AG04450 (cell line): ENCODE measurements around the gene ST8SIA6. TPM values are rescaled to one million over a fixed set of nuclear protein-coding genes. Genes with fewer than 3 reads are reported as not detected.

Source experiments
- CTCF ChIA-PET: fragments of 300-600, 350-600 bp; formaldehyde crosslinking; extraction: SDS; loops from one replicate; lab custom pipeline; 2022; ENCODE audit warnings: antibody characterized with exemption, inconsistent platforms; lab: Charles Lee
- POLR2A ChIA-PET: fragments of 350-600 bp; formaldehyde crosslinking; extraction: SDS; loops from one replicate; lab custom pipeline; 2021; ENCODE audit warnings: antibody characterized with exemption, inconsistent platforms; lab: Yijun Ruan, JAX
- DNase-seq: peaks from one replicate; pipeline ENCODE4 v3.0.0-alpha.2; 2011; ENCODE audit warnings: low read depth, low spot score
- H3K27ac ChIP-seq: one replicate; pipeline ENCODE4 v1.5.1; 2012; ENCODE audit warnings: low read depth, low read length, control low read depth
- H3K27me3 ChIP-seq: one replicate; pipeline ENCODE4 v1.6.0; 2012; ENCODE audit warnings: low read length; ENCODE audit not compliant: control insufficient read depth, insufficient read depth
- H3K4me3 ChIP-seq: 2 replicates; pipeline ENCODE4 v1.5.1; 2011; ENCODE audit warnings: mild to moderate bottlenecking, low read depth, low read length, control low read depth
- H3K9me3 ChIP-seq: 2 replicates; pipeline ENCODE4 v1.5.1; 2012; ENCODE audit warnings: low read length; ENCODE audit not compliant: control insufficient read depth, insufficient read depth
- CTCF ChIP-seq: IDR thresholded peaks from 2 replicates; pipeline ENCODE4 v1.5.1; 2011; ENCODE audit warnings: low read depth, low read length, control low read depth, inconsistent platforms
- polyA plus RNA-seq: library from polyadenylated mRNA; depleted of rRNA; stranded (reverse); fragments of >200 nt; gene quantifications from 2 replicates; pipeline ENCODE4 v1.2.3, GENCODE V29; 2011

ST8SIA6 gene
- polyA plus RNA-seq, 1 experiment, result not detected

- ChIA-PET CTCF (no interaction called here), POLR2A (no interaction called here)
Measured at GRCh38 chr10:17368708-17369272, 85.6 kb downstream of the ST8SIA6 start.

GRCh38 chr10:17366705-17367104 is 87.7 kb downstream of the ST8SIA6 start:
- no peaks in the 10 kb centered on the region for H3K9me3 ChIP-seq
- H3K27ac ChIP-seq, result no peak overlapping the region
- peaks cover 2% of the 10 kb centered on the region for H3K27me3 ChIP-seq
- no peak for DNase-seq
- H3K4me3 ChIP-seq, result no peak overlapping the region
- no peak for TF ChIP-seq CTCF
- ChIA-PET CTCF (interaction anchor here (1.3 kb wide), 1 partner anchor 10 kb away, joined by 4 read pairs; no protein-coding TSS in a partner anchor), POLR2A (no interaction called here)

More at GRCh38 chr10:17368708-17369272, 85.6 kb downstream of the ST8SIA6 start:
- no peak for TF ChIP-seq CTCF
- H3K4me3 ChIP-seq, result no peak overlapping the region
- no peak overlapping the region for H3K27ac ChIP-seq
- no peak for DNase-seq
- H3K27me3 ChIP-seq, result peaks cover 4% of the 10 kb centered on the region
- H3K9me3 ChIP-seq, result no peaks in the 10 kb centered on the region

- CTCF ChIA-PET, result interaction anchor here (1.3 kb wide), 1 partner anchor 11 kb away, joined by 4 read pairs; no protein-coding TSS in a partner anchor
- TF ChIP-seq CTCF, result no peak
Measured at GRCh38 chr10:17365402-17365801, 89.0 kb downstream of the ST8SIA6 start.

GRCh38 chr10:17358461-17358860 is 95.9 kb downstream of the ST8SIA6 start:
- CTCF ChIA-PET, result no interaction called here
- no peak for TF ChIP-seq CTCF
- no peaks in the 10 kb centered on the region for H3K9me3 ChIP-seq
- H3K27me3 ChIP-seq, result peaks cover 2% of the 10 kb centered on the region
- DNase-seq, result no peak
- no peak overlapping the region for H3K27ac ChIP-seq
- POLR2A ChIA-PET, result no interaction called here
- no peak overlapping the region for H3K4me3 ChIP-seq

More at GRCh38 chr10:17365402-17365801, 89.0 kb downstream of the ST8SIA6 start:
- POLR2A ChIA-PET, result no interaction called here
- Histone ChIP-seq H3K27ac (no peak overlapping the region), H3K9me3 (no peaks in the 10 kb centered on the region), H3K4me3 (no peak overlapping the region), H3K27me3 (peaks cover 2% of the 10 kb centered on the region)
- no peak for DNase-seq

- DNase-seq, result no peak
- POLR2A ChIA-PET, result no interaction called here
- Histone ChIP-seq H3K4me3 (no peak overlapping the region), H3K9me3 (no peaks in the 10 kb centered on the region), H3K27me3 (no peaks in the 10 kb centered on the region), H3K27ac (no peak overlapping the region)
- no peak for TF ChIP-seq CTCF
- CTCF ChIA-PET, result no interaction called here
Measured at GRCh38 chr10:17357781-17358180, 96.6 kb downstream of the ST8SIA6 start.
